NCI-H510A treated with DMSO at 0.1 percent for 48 hours (cell line): ENCODE data around the gene ARHGAP24.
"Not testable (repeated sequence)": the region's sequence is repeated elsewhere in the genome, so short reads cannot be mapped to it uniquely, and the experiment has no call there.

ENCODE experiments used
- DNase-seq: peaks from one replicate; lab custom pipeline; 2025; lab: John Stamatoyannopoulos, UW

ARHGAP24 gene

GRCh38 chr4:85915570-85915969 lies 440.6 kb downstream of the ARHGAP24 start:
- not testable (repeated sequence) for DNase-seq

GRCh38 chr4:85919200-85919887 lies 444.4 kb downstream of the ARHGAP24 start:
- DNase-seq = no peak

- DNase-seq = no peak
Observed at GRCh38 chr4:85925071-85925470, 450.1 kb downstream of the ARHGAP24 start.

- DNase-seq = no peak
Observed at GRCh38 chr4:85928775-85929591, 454.0 kb downstream of the ARHGAP24 start.

GRCh38 chr4:85929961-85930665 lies 455.2 kb downstream of the ARHGAP24 start:
- DNase-seq = peak; percentile 45

- no peak for DNase-seq
Observed at GRCh38 chr4:85932500-85933290, 457.7 kb downstream of the ARHGAP24 start.

GRCh38 chr4:85933291-85933640 lies 458.3 kb downstream of the ARHGAP24 start:
- DNase-seq = no peak

- DNase-seq = no peak
Observed at GRCh38 chr4:85937507-85937906, 462.6 kb downstream of the ARHGAP24 start.

GRCh38 chr4:85938062-85938461 lies 463.1 kb downstream of the ARHGAP24 start:
- DNase-seq = no peak

GRCh38 chr4:85938902-85939301 lies 464.0 kb downstream of the ARHGAP24 start:
- DNase-seq = no peak

GRCh38 chr4:85939595-85939994 lies 464.6 kb downstream of the ARHGAP24 start:
- no peak for DNase-seq

- DNase-seq = no peak
Observed at GRCh38 chr4:85940151-85940550, 465.2 kb downstream of the ARHGAP24 start.

- no peak for DNase-seq
Observed at GRCh38 chr4:85942107-85942506, 467.2 kb downstream of the ARHGAP24 start.

GRCh38 chr4:85946821-85947220 lies 471.9 kb downstream of the ARHGAP24 start:
- no peak for DNase-seq

- DNase-seq = no peak
Observed at GRCh38 chr4:85951099-85951498, 476.1 kb downstream of the ARHGAP24 start.

GRCh38 chr4:85952528-85952927 lies 477.6 kb downstream of the ARHGAP24 start:
- no peak for DNase-seq

- no peak for DNase-seq
Observed at GRCh38 chr4:85952972-85953650, 478.2 kb downstream of the ARHGAP24 start.

GRCh38 chr4:85953651-85954018 lies 478.7 kb downstream of the ARHGAP24 start:
- DNase-seq = no peak

GRCh38 chr4:85955620-85956292 lies 480.8 kb downstream of the ARHGAP24 start:
- no peak for DNase-seq

GRCh38 chr4:85956293-85956945 lies 481.5 kb downstream of the ARHGAP24 start:
- no peak for DNase-seq
